HepG2 (cell line): ENCODE results near the gene PLXNB2. TPM values are rescaled to one million over a fixed set of nuclear protein-coding genes. Genes with fewer than 3 reads are reported as not detected.

Experiments used
- ARID5B ChIP-seq: IDR thresholded peaks from 2 replicates; pipeline ENCODE4 v1.4.0; 2020; ENCODE audit warnings: mild to moderate bottlenecking, missing genetic modification reagents
- ATF7 ChIP-seq, 2 experiments: fragments of 450-650 bp in 1 of 2; sonication (generic) in 1 of 2; formaldehyde crosslinking in 1 of 2; IDR thresholded peaks; 2 replicates each; pipeline versions ENCODE4 v1.4.0 to v1.6.1; 2016 to 2020; ENCODE audit warnings: antibody characterized with exemption in 1 of 2, mild to moderate bottlenecking in 1 of 2, missing genetic modification reagents in 1 of 2
- CAMTA2 ChIP-seq: sonication (generic); formaldehyde crosslinking; IDR thresholded peaks from 2 replicates; pipeline ENCODE4 v1.4.0; 2020; ENCODE audit warnings: mild to moderate bottlenecking, missing genetic modification reagents, borderline replicate concordance
- CEBPZ ChIP-seq: IDR thresholded peaks from 2 replicates; pipeline ENCODE4 v1.6.1; 2012; ENCODE audit warnings: low read length, improper control_type of control experiment
- CHCHD3 ChIP-seq: sonication (generic); formaldehyde crosslinking; IDR thresholded peaks from 2 replicates; pipeline ENCODE4 v1.8.0; 2022; ENCODE audit warnings: mild to moderate bottlenecking, missing genetic modification reagents, moderate library complexity
- HDAC1 ChIP-seq: sonication (generic); formaldehyde crosslinking; IDR thresholded peaks from 2 replicates; pipeline ENCODE4 v1.5.1; 2020; ENCODE audit warnings: mild to moderate bottlenecking, missing genetic modification reagents
- MAX ChIP-seq: IDR thresholded peaks from 2 replicates; pipeline ENCODE4 v1.6.1; 2012; ENCODE audit warnings: inconsistent platforms
- MED1 ChIP-seq: sonication (generic); formaldehyde crosslinking; IDR thresholded peaks from 2 replicates; pipeline ENCODE4 v1.4.0; 2020; ENCODE audit warnings: missing genetic modification reagents
- SOX13 ChIP-seq, 3 experiments: fragments of 450-650 bp in 1 of 3; sonication (generic) in 1 of 3; formaldehyde crosslinking in 1 of 3; IDR thresholded peaks in 2 of 3; conservative IDR thresholded peaks in 1 of 3; 2 replicates each; pipeline versions ENCODE4 v1.5.0 to v1.6.1; 2016 to 2020; ENCODE audit warnings: antibody characterized with exemption in 1 of 3, mild to moderate bottlenecking in 1 of 3, missing compliant biosample characterization in 1 of 3, missing genetic modification reagents in 1 of 3, moderate library complexity in 1 of 3
- SRSF4 ChIP-seq: fragments of 200-400 bp; formaldehyde crosslinking; IDR thresholded peaks from one replicate; pipeline ENCODE4 v1.6.1; 2018; ENCODE audit warnings: mild to moderate bottlenecking, low read depth, low read length, moderate library complexity; ENCODE audit not compliant: poor library complexity, severe bottlenecking
- ZFP90 ChIP-seq: sonication (generic); formaldehyde crosslinking; IDR thresholded peaks from 2 replicates; pipeline ENCODE4 v1.8.0; 2022; ENCODE audit warnings: missing genetic modification reagents, mild to moderate bottlenecking, inconsistent platforms, borderline replicate concordance
- ZNF513 ChIP-seq: sonication (generic); formaldehyde crosslinking; conservative IDR thresholded peaks from 2 replicates; pipeline ENCODE4 v1.5.0; 2020; ENCODE audit warnings: missing genetic modification reagents
- ZNF614 ChIP-seq: IDR thresholded peaks from 2 replicates; pipeline ENCODE4 v1.6.1; 2018; ENCODE audit warnings: missing biosample characterization, missing genetic modification reagents, inconsistent platforms, borderline replicate concordance
- ZNF644 ChIP-seq: IDR thresholded peaks from 2 replicates; pipeline ENCODE4 v1.6.1; 2016; ENCODE audit warnings: low read depth
- ZNF672 ChIP-seq: sonication (generic); formaldehyde crosslinking; IDR thresholded peaks from 2 replicates; pipeline ENCODE4 v1.8.1; 2022; ENCODE audit warnings: missing genetic modification reagents
- ZNF678 ChIP-seq: sonication (generic); formaldehyde crosslinking; IDR thresholded peaks from 2 replicates; pipeline ENCODE4 v1.4.0; 2020; ENCODE audit warnings: mild to moderate bottlenecking, missing genetic modification reagents
- polyA plus RNA-seq, 8 experiments: library from polyadenylated mRNA; depleted of rRNA in 3 of 8; stranded (reverse) in 7 of 8; unstranded in 1 of 8; fragments of >200 nt; fragmentation: Illumina TruSeq in 4 of 8; extraction: Trizol in 4 of 8; gene quantifications; 2 replicates each; pipeline versions ENCODE4 v1.2.1 to v1.2.3, GENCODE V29; 2011 to 2016; ENCODE audit warnings: low read depth in 4 of 8, missing spikeins in 1 of 8, mixed read lengths in 1 of 8; ENCODE audit not compliant: insufficient read depth in 1 of 8
- total RNA-seq, 5 experiments: library from RNA; depleted of rRNA; stranded (reverse); fragments of >200 nt; fragmentation: Illumina TruSeq; extraction: Trizol; gene quantifications; 2 replicates each; pipeline ENCODE4 v1.2.3, GENCODE V29; 2016; ENCODE audit warnings: low read depth in 1 of 5

PLXNB2 gene
- total and polyA plus RNA-seq, 2 of the 13 experiments (the other 11 are each of a cell fraction or from before 2014, with no cell fraction given), result 32.6 to 68.9 TPM

- TF ChIP-seq SOX13 (IDR thresholded peaks at IDR 0.05) (no peak), SOX13 (CRISPR knock-in tag; conservative IDR thresholded peaks at IDR 0.05 in 1 of 2, IDR thresholded peaks at IDR 0.05 in 1 of 2) (no peak), CHCHD3 (no peak), ZNF672 (CRISPR knock-in tag) (no peak), CEBPZ (no peak), ARID5B (CRISPR knock-in tag) (peak; percentile 12; the same call in 1 of the 2 replicates), SRSF4 (no peak), ZFP90 (no peak), ZNF614 (peak; percentile 35; the same call in 1 of the 2 replicates), HDAC1 (CRISPR knock-in tag) (peak; percentile 78), ATF7 (IDR thresholded peaks at IDR 0.05) (no peak), ATF7 (CRISPR knock-in tag; IDR thresholded peaks at IDR 0.05) (peak; percentile 50; the same call in 1 of the 2 replicates), CAMTA2 (CRISPR knock-in tag) (peak; percentile 85; the same call in 1 of the 2 replicates), ZNF678 (CRISPR knock-in tag) (peak; percentile 71), ZNF644 (CRISPR knock-in tag) (no peak), MED1 (CRISPR knock-in tag) (peak; percentile 79), MAX (peak; percentile 69), ZNF513 (CRISPR knock-in tag) (no peak)
These were observed 19.7 kb upstream of the PLXNB2 start, which contains the start of gene DENND6B (continued) for GRCh38 chr22:50326956-50327710.
